HepG2 (cell line): Measurements from ENCODE around the gene ZBTB46. TPM values are rescaled to one million over a fixed set of nuclear protein-coding genes. Genes with fewer than 3 reads are reported as not detected.

Experiments
- AFF4 ChIP-seq: sonication (generic); formaldehyde crosslinking; IDR thresholded peaks from 2 replicates; pipeline ENCODE4 v1.4.0; 2020; ENCODE audit warnings: missing genetic modification reagents
- CHD4 ChIP-seq: fragments of 200-600 bp; sonication (generic); IDR thresholded peaks from 2 replicates; pipeline ENCODE4 v1.7.0; 2017; ENCODE audit warnings: mild to moderate bottlenecking, low read length, borderline replicate concordance
- ELF3 ChIP-seq: IDR thresholded peaks from 2 replicates; pipeline ENCODE4 v1.6.1; 2016; ENCODE audit warnings: missing genetic modification reagents, missing compliant biosample characterization
- IKZF4 ChIP-seq: sonication (generic); formaldehyde crosslinking; IDR thresholded peaks from 2 replicates; pipeline ENCODE4 v1.5.1; 2020; ENCODE audit warnings: borderline replicate concordance, mild to moderate bottlenecking, low read depth, missing genetic modification reagents; ENCODE audit errors: not compliant biosample characterization
- KDM3A ChIP-seq: IDR thresholded peaks from 2 replicates; pipeline ENCODE4 v1.6.1; 2018; ENCODE audit warnings: low read depth, missing compliant biosample characterization
- MEIS1 ChIP-seq: sonication (generic); formaldehyde crosslinking; IDR thresholded peaks from 2 replicates; pipeline ENCODE4 v1.9.0; 2021; ENCODE audit warnings: mild to moderate bottlenecking, missing genetic modification reagents, moderate library complexity, borderline replicate concordance
- PRPF4 ChIP-seq: fragments of 200-400 bp; formaldehyde crosslinking; IDR thresholded peaks from 2 replicates; pipeline ENCODE4 v1.6.1; 2016; ENCODE audit warnings: low read length, low read depth; ENCODE audit not compliant: poor library complexity, severe bottlenecking
- REST ChIP-seq, 2 experiments: IDR thresholded peaks; 2 replicates each; pipeline ENCODE4 v1.6.1; 2011 to 2012; ENCODE audit warnings: low read length in 2 of 2, borderline replicate concordance in 1 of 2, low read depth in 1 of 2, mild to moderate bottlenecking in 1 of 2, moderate library complexity in 1 of 2
- STAT5B ChIP-seq: sonication (generic); formaldehyde crosslinking; IDR thresholded peaks from 2 replicates; pipeline ENCODE4 v1.4.0; 2020; ENCODE audit warnings: missing genetic modification reagents
- TBL1XR1 ChIP-seq: fragments of 150-350 bp; IDR thresholded peaks from 2 replicates; pipeline ENCODE4 v1.6.1; 2014; ENCODE audit warnings: borderline replicate concordance, low read length; ENCODE audit not compliant: partially characterized antibody
- ZNF841 ChIP-seq: sonication (generic); formaldehyde crosslinking; IDR thresholded peaks from 2 replicates; pipeline ENCODE4 v1.8.1; 2023; ENCODE audit warnings: missing genetic modification reagents, borderline replicate concordance
- polyA plus RNA-seq, 8 experiments: library from polyadenylated mRNA; depleted of rRNA in 3 of 8; stranded (reverse) in 7 of 8; unstranded in 1 of 8; fragments of >200 nt; fragmentation: Illumina TruSeq in 4 of 8; extraction: Trizol in 4 of 8; gene quantifications; 2 replicates each; pipeline versions ENCODE4 v1.2.1 to v1.2.3, GENCODE V29; 2011 to 2016; ENCODE audit warnings: low read depth in 4 of 8, missing spikeins in 1 of 8, mixed read lengths in 1 of 8; ENCODE audit not compliant: insufficient read depth in 1 of 8
- total RNA-seq, 5 experiments: library from RNA; depleted of rRNA; stranded (reverse); fragments of >200 nt; fragmentation: Illumina TruSeq; extraction: Trizol; gene quantifications; 2 replicates each; pipeline ENCODE4 v1.2.3, GENCODE V29; 2016; ENCODE audit warnings: low read depth in 1 of 5
- TF ChIP-seq, protein P1 (sequence below): sonication (generic); formaldehyde crosslinking; IDR thresholded peaks from 2 replicates; pipeline ENCODE4 v1.8.1; 2023; ENCODE audit warnings: mild to moderate bottlenecking, missing genetic modification reagents
- TF ChIP-seq, protein P2 (sequence below): sonication (generic); formaldehyde crosslinking; IDR thresholded peaks from 2 replicates; pipeline ENCODE4 v1.4.0; 2020; ENCODE audit warnings: missing genetic modification reagents
- TF ChIP-seq, protein P3 (sequence below): sonication (generic); formaldehyde crosslinking; IDR thresholded peaks from 2 replicates; pipeline ENCODE4 v1.5.0; 2020; ENCODE audit warnings: mild to moderate bottlenecking, missing genetic modification reagents

ZBTB46 gene
- total and polyA plus RNA-seq, 2 of the 13 experiments (the other 11 are each of a cell fraction or from before 2014, with no cell fraction given): 1.6 to 13.5 TPM

GRCh38 chr20:63706852-63707557 is 124.1 kb downstream of the ZBTB46 start (continued):
- TF ChIP-seq, protein P1, sequence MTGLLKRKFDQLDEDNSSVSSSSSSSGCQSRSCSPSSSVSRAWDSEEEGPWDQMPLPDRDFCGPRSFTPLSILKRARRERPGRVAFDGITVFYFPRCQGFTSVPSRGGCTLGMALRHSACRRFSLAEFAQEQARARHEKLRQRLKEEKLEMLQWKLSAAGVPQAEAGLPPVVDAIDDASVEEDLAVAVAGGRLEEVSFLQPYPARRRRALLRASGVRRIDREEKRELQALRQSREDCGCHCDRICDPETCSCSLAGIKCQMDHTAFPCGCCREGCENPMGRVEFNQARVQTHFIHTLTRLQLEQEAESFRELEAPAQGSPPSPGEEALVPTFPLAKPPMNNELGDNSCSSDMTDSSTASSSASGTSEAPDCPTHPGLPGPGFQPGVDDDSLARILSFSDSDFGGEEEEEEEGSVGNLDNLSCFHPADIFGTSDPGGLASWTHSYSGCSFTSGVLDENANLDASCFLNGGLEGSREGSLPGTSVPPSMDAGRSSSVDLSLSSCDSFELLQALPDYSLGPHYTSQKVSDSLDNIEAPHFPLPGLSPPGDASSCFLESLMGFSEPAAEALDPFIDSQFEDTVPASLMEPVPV (CRISPR knock-in tag): no peak
- TF ChIP-seq, protein P2, sequence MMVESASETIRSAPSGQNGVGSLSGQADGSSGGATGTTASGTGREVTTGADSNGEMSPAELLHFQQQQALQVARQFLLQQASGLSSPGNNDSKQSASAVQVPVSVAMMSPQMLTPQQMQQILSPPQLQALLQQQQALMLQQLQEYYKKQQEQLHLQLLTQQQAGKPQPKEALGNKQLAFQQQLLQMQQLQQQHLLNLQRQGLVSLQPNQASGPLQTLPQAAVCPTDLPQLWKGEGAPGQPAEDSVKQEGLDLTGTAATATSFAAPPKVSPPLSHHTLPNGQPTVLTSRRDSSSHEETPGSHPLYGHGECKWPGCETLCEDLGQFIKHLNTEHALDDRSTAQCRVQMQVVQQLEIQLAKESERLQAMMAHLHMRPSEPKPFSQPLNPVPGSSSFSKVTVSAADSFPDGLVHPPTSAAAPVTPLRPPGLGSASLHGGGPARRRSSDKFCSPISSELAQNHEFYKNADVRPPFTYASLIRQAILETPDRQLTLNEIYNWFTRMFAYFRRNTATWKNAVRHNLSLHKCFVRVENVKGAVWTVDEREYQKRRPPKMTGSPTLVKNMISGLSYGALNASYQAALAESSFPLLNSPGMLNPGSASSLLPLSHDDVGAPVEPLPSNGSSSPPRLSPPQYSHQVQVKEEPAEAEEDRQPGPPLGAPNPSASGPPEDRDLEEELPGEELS (CRISPR knock-in tag): peak; percentile 37; the same call in 1 of the 2 replicates
- TF ChIP-seq PRPF4: no peak
- peak; percentile 76 for TF ChIP-seq MEIS1 (CRISPR knock-in tag)
- no peak for TF ChIP-seq IKZF4
- peak; percentile 96 for TF ChIP-seq KDM3A
- TF ChIP-seq, protein P3, sequence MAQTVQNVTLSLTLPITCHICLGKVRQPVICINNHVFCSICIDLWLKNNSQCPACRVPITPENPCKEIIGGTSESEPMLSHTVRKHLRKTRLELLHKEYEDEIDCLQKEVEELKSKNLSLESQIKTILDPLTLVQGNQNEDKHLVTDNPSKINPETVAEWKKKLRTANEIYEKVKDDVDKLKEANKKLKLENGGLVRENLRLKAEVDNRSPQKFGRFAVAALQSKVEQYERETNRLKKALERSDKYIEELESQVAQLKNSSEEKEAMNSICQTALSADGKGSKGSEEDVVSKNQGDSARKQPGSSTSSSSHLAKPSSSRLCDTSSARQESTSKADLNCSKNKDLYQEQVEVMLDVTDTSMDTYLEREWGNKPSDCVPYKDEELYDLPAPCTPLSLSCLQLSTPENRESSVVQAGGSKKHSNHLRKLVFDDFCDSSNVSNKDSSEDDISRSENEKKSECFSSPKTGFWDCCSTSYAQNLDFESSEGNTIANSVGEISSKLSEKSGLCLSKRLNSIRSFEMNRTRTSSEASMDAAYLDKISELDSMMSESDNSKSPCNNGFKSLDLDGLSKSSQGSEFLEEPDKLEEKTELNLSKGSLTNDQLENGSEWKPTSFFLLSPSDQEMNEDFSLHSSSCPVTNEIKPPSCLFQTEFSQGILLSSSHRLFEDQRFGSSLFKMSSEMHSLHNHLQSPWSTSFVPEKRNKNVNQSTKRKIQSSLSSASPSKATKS (CRISPR knock-in tag): no peak
- TF ChIP-seq AFF4 (CRISPR knock-in tag): 0 out of 2 replicates have a peak, but pooled peaks have one; percentile 55
- peak; percentile 72; the same call in 1 of the 2 replicates for TF ChIP-seq ELF3 (CRISPR knock-in tag)
- no peak for TF ChIP-seq CHD4
- 0 out of 2 replicates have a peak, but pooled peaks have one; percentile 3 for TF ChIP-seq ZNF841 (CRISPR knock-in tag)
- TF ChIP-seq STAT5B: no peak
- no peak for TF ChIP-seq REST (IDR thresholded peaks at IDR 0.05; ENCODE audit: borderline replicate concordance in 1 of 2, low read depth in 1 of 2, low read length in 2 of 2)
- TF ChIP-seq TBL1XR1: no peak
